GM21367 (cell line): ENCODE data around the gene PDIA2.
"Not testable (repeated sequence)": the region's sequence is repeated elsewhere in the genome, so short reads cannot be mapped to it uniquely, and the experiment has no call there.

Experiments used
- ATAC-seq: cut with Tn5 transposase; IDR thresholded peaks from one replicate; pipeline ENCODE4 v1.9.1; 2021; ENCODE audit not compliant: unreplicated experiment

PDIA2 gene

GRCh38 chr16:325375-326145 is 42.6 kb downstream of the PDIA2 start:
- ATAC-seq: no peak

- no peak for ATAC-seq
Measured at GRCh38 chr16:330741-331140, 47.8 kb downstream of the PDIA2 start.

GRCh38 chr16:331181-331814 is 48.3 kb downstream of the PDIA2 start:
- ATAC-seq: not testable (repeated sequence)

- no peak for ATAC-seq
Measured at GRCh38 chr16:333406-334094, 50.6 kb downstream of the PDIA2 start.

- not testable (repeated sequence) for ATAC-seq
Measured at GRCh38 chr16:334164-334832, 51.3 kb downstream of the PDIA2 start.

- not testable (repeated sequence) for ATAC-seq
Measured at GRCh38 chr16:334861-335632, 52.1 kb downstream of the PDIA2 start.

GRCh38 chr16:336269-336668 is 53.3 kb downstream of the PDIA2 start:
- no peak for ATAC-seq
